A673 (cell line): Measurements from ENCODE around the gene DUSP5. TPM values are rescaled to one million over a fixed set of nuclear protein-coding genes. Genes with fewer than 3 reads are reported as not detected.

Experiments used
- BruUV-seq: library from RNA; stranded (reverse); fragments of 400-500 nt; replicated peaks from 2 replicates; lab custom pipeline; 2021; lab: Mats Ljungman, UMichigan
- CTCF ChIA-PET: fragments of 300-600 bp; sonication (Branson Sonifier 250); formaldehyde crosslinking; loops from one replicate; lab custom pipeline; 2022; ENCODE audit warnings: antibody characterized with exemption; lab: Charles Lee
- POLR2A ChIA-PET: fragments of 300-600 bp; sonication (Branson Sonifier 250); formaldehyde crosslinking; loops from one replicate; lab custom pipeline; 2022; ENCODE audit warnings: antibody characterized with exemption; ENCODE audit not compliant: low non-redundant PET; lab: Charles Lee
- DNase-seq: peaks from one replicate; pipeline ENCODE4 v3.0.0-alpha.2; 2015; ENCODE audit warnings: low spot score
- H3K27ac ChIP-seq: fragments of 200-600 bp; sonication (generic); 2 replicates; pipeline ENCODE4 v1.5.1; 2016; ENCODE audit warnings: mixed run types, low read depth, mild to moderate bottlenecking, mixed read lengths, antibody characterized with exemption, low read length; ENCODE audit not compliant: poor library complexity, severe bottlenecking
- H3K27me3 ChIP-seq: fragments of 200-600 bp; sonication (generic); replicated peaks from 2 replicates; pipeline ENCODE4 v1.6.1; 2017; ENCODE audit warnings: mixed run types, low read depth, mild to moderate bottlenecking, mixed read lengths, antibody characterized with exemption, low read length; ENCODE audit not compliant: insufficient read depth, poor library complexity
- H3K36me3 ChIP-seq: fragments of 200-600 bp; sonication (generic); 2 replicates; pipeline ENCODE4 v1.6.1; 2016; ENCODE audit warnings: mixed run types, mild to moderate bottlenecking, mixed read lengths, antibody characterized with exemption, low read length; ENCODE audit not compliant: insufficient read depth, poor library complexity, severe bottlenecking
- H3K4me1 ChIP-seq: fragments of 200-600 bp; sonication (generic); 2 replicates; pipeline ENCODE4 v1.6.1; 2017; ENCODE audit warnings: mixed run types, mild to moderate bottlenecking, mixed read lengths, antibody characterized with exemption, low read length; ENCODE audit not compliant: insufficient read depth, poor library complexity, severe bottlenecking
- H3K4me3 ChIP-seq: fragments of 200-600 bp; sonication (generic); 2 replicates; pipeline ENCODE4 v1.5.1; 2016; ENCODE audit warnings: low read depth, mixed run types, mild to moderate bottlenecking, mixed read lengths, low read length; ENCODE audit not compliant: poor library complexity, severe bottlenecking
- H3K9me3 ChIP-seq: fragments of 200-600 bp; sonication (generic); 2 replicates; pipeline ENCODE4 v1.6.1; 2016; ENCODE audit warnings: mixed run types, low read depth, mild to moderate bottlenecking, mixed read lengths, antibody characterized with exemption, low read length; ENCODE audit not compliant: poor library complexity, severe bottlenecking
- EZH2 ChIP-seq: fragments of 200-600 bp; sonication (generic); IDR thresholded peaks from 2 replicates; pipeline ENCODE4 v1.6.1; 2017; ENCODE audit warnings: borderline replicate concordance, low read depth, mild to moderate bottlenecking, mixed read lengths, antibody characterized with exemption, low read length; ENCODE audit not compliant: poor library complexity, severe bottlenecking
- intact Hi-C: fragments of 100-400 bp; cut with micrococcal nuclease; formaldehyde crosslinking; loops from one replicate; pipeline ENCODE4 v1.10.0; 2022; ENCODE audit not compliant: unreplicated experiment
- total RNA-seq: library from RNA; stranded (reverse); gene quantifications from 2 replicates; pipeline ENCODE4 v1.2.3, GENCODE V29; 2021
- TF ChIP-seq, protein P1 (sequence below): fragments of 300-800, 200-600 bp; sonication (generic); conservative IDR thresholded peaks from 2 replicates; pipeline ENCODE4 v1.5.1; 2017; ENCODE audit warnings: low read depth, mild to moderate bottlenecking, antibody characterized with exemption, low read length, moderate library complexity, mixed read lengths

Gene DUSP5
- total RNA-seq, 1 experiment from 2014 or later, result 29.3 TPM

DNA sequence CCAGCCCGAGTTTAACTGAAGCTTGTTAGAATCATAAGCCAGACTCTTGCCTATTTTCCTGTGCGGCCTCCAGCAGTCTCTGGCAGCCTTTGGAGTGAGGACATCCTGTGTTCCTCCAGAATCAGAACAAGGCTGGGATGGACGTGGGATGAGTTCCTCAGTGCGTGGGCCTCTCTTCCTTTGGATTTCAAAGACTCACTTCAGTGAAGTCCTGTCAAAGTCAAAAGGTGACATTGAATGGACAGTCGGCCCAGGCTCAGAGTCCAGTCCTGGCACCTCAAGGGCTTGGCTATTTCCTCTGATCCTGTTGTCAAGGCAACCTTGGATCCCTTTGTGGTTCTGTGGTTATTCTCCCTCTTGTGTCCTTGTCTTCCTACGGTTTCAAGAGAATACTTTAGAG lies 48.4 kb downstream of the DUSP5 start:
- no TSS peak for BruUV-seq
- intact Hi-C loops, result loop anchor here (1.0 to 2.0 kb wide), 2 partner anchors 191 to 235 kb away; no protein-coding TSS in a partner anchor
- no peak for DNase-seq
- TF ChIP-seq EZH2, result no peak
- TF ChIP-seq, protein P1, sequence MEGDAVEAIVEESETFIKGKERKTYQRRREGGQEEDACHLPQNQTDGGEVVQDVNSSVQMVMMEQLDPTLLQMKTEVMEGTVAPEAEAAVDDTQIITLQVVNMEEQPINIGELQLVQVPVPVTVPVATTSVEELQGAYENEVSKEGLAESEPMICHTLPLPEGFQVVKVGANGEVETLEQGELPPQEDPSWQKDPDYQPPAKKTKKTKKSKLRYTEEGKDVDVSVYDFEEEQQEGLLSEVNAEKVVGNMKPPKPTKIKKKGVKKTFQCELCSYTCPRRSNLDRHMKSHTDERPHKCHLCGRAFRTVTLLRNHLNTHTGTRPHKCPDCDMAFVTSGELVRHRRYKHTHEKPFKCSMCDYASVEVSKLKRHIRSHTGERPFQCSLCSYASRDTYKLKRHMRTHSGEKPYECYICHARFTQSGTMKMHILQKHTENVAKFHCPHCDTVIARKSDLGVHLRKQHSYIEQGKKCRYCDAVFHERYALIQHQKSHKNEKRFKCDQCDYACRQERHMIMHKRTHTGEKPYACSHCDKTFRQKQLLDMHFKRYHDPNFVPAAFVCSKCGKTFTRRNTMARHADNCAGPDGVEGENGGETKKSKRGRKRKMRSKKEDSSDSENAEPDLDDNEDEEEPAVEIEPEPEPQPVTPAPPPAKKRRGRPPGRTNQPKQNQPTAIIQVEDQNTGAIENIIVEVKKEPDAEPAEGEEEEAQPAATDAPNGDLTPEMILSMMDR, result no peak
- Histone ChIP-seq H3K9me3 (no peaks in the 10 kb centered on the region), H3K27ac (no peak overlapping the region), H3K4me1 (peaks cover 5% of the 10 kb centered on the region), H3K36me3 (no peaks in the 10 kb centered on the region), H3K27me3 (no peaks in the 10 kb centered on the region), H3K4me3 (no peak overlapping the region)
- ChIA-PET CTCF (interaction anchor here (1.4 to 2.5 kb wide), 2 partner anchors 192 to 235 kb away, joined by 4 to 19 read pairs; no protein-coding TSS in a partner anchor), POLR2A (no interaction called here)

- no TSS peak for BruUV-seq
- no peak overlapping the region for H3K27ac ChIP-seq
- no peak for DNase-seq
- TF ChIP-seq, protein P1, result no peak
- TF ChIP-seq EZH2, result no peak
- H3K27me3 ChIP-seq, result no peaks in the 10 kb centered on the region
- intact Hi-C loops, result loop anchor here (1.0 to 2.0 kb wide), 2 partner anchors 191 to 236 kb away; no protein-coding TSS in a partner anchor
- CTCF ChIA-PET, result interaction anchor here (0.6 to 2.5 kb wide), 3 partner anchors 105 to 236 kb away, joined by 3 to 19 read pairs (median 4); no protein-coding TSS in a partner anchor
- no peaks in the 10 kb centered on the region for H3K36me3 ChIP-seq
- H3K4me3 ChIP-seq, result no peak overlapping the region
- peaks cover 5% of the 10 kb centered on the region for H3K4me1 ChIP-seq
- no peaks in the 10 kb centered on the region for H3K9me3 ChIP-seq
- POLR2A ChIA-PET, result no interaction called here
Observed at GRCh38 chr10:110546499-110547110, 48.9 kb downstream of the DUSP5 start.

GRCh38 chr10:110547139-110547761 lies 49.5 kb downstream of the DUSP5 start:
- Histone ChIP-seq H3K4me3 (no peak overlapping the region), H3K36me3 (no peaks in the 10 kb centered on the region), H3K27ac (no peak overlapping the region), H3K4me1 (peaks cover 5% of the 10 kb centered on the region), H3K9me3 (no peaks in the 10 kb centered on the region), H3K27me3 (no peaks in the 10 kb centered on the region)
- TF ChIP-seq, protein P1, result peak; percentile 87
- TF ChIP-seq EZH2, result no peak
- POLR2A ChIA-PET, result no interaction called here
- intact Hi-C loops, result loop anchor here (2.0 kb wide), 1 partner anchor 236 kb away; no protein-coding TSS in a partner anchor
- BruUV-seq, result no TSS peak
- DNase-seq, result peak; percentile 86
- CTCF ChIA-PET, result interaction anchor here (0.5 to 2.5 kb wide), 5 partner anchors 11 to 237 kb away, joined by 3 to 19 read pairs (median 4); no protein-coding TSS in a partner anchor
